Measurements from ENCODE around the gene DBNDD1. TPM values are rescaled to one million over a fixed set of nuclear protein-coding genes. Genes with fewer than 3 reads are reported as not detected.

Gene DBNDD1
- total and polyA plus RNA-seq, 3 donors from 2014 or later: 2.3 to 5.1 (median 4.7) TPM

DNA sequence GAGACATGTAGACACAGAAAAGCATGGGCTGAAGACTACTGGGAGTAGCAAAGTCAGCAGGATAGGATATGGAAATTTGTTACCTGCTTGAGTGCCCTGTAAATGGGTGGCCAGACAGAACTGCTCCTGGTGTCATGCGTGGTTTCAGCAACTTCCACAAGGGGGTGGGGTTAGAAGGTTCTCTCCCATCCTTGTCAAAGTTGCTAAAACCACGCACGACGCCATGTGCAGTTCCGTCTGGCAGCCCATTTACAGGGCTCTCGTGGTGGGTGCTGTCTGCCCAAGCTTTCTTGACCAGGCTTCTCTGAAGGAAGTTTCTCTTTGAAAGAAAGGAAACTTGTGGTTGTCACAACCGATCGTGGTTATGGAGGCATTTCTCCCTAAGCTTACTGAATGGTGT is 6.9 kb upstream of the DBNDD1 start:
- WGBS, 2 donors: 78 to 80% methylated on average over 8 of the region's 8 CpGs
- no peaks in the 10 kb centered on the region for H3K27me3 ChIP-seq
- intact Hi-C loops (cut with DNase I; ENCODE audit: low total_unique reads): no loop called here
- H3K4me3 ChIP-seq: no peak overlapping the region
- TF ChIP-seq, protein P1, sequence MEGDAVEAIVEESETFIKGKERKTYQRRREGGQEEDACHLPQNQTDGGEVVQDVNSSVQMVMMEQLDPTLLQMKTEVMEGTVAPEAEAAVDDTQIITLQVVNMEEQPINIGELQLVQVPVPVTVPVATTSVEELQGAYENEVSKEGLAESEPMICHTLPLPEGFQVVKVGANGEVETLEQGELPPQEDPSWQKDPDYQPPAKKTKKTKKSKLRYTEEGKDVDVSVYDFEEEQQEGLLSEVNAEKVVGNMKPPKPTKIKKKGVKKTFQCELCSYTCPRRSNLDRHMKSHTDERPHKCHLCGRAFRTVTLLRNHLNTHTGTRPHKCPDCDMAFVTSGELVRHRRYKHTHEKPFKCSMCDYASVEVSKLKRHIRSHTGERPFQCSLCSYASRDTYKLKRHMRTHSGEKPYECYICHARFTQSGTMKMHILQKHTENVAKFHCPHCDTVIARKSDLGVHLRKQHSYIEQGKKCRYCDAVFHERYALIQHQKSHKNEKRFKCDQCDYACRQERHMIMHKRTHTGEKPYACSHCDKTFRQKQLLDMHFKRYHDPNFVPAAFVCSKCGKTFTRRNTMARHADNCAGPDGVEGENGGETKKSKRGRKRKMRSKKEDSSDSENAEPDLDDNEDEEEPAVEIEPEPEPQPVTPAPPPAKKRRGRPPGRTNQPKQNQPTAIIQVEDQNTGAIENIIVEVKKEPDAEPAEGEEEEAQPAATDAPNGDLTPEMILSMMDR (IDR thresholded peaks at IDR 0.05): no peak
- H3K4me1 ChIP-seq: peaks cover 7% of the 10 kb centered on the region
- no peaks in the 10 kb centered on the region for H3K36me3 ChIP-seq (ENCODE audit: low read depth, missing control alignments)
- H3K9me3 ChIP-seq: no peaks in the 10 kb centered on the region
- no peak for DNase-seq
- H3K27ac ChIP-seq: no peak overlapping the region

DNA sequence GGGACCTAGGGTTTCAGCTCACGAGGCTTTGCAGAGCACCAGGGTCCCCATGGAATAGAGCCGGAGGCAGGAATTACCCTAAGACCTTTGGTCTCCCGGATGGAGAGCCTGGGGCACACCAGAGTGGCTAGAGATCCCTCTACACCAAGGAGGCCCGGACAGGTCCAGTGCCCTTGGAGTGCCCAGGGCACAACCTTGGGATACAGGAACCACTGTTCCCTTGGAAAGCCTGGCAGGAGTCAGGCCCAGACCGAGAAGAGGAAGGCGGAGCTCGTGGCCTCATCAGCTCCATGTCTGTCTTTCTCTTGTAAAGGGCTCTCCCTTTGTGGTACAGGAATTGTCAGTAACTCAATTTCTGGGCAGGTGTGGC is 3.8 kb upstream of the DBNDD1 start:
- 16% methylated on average over 6 to 7 of the region's 7 CpGs for WGBS, 2 donors
- H3K4me3 ChIP-seq: peak overlapping the region; percentile 63 to 78
- no peak for DNase-seq
- intact Hi-C loops (cut with DNase I; ENCODE audit: low total_unique reads): no loop called here
- TF ChIP-seq POLR2A (IDR thresholded peaks at IDR 0.05): no peak
- TF ChIP-seq, protein P1 (IDR thresholded peaks at IDR 0.05): no peak
- no peaks in the 10 kb centered on the region for H3K36me3 ChIP-seq (ENCODE audit: low read depth, missing control alignments)
- H3K4me1 ChIP-seq: peaks cover 7% of the 10 kb centered on the region
- no peaks in the 10 kb centered on the region for H3K27me3 ChIP-seq
- H3K9me3 ChIP-seq: no peaks in the 10 kb centered on the region
- peak overlapping the region in 1 of 2 donors; percentile 47 for H3K27ac ChIP-seq

DNA sequence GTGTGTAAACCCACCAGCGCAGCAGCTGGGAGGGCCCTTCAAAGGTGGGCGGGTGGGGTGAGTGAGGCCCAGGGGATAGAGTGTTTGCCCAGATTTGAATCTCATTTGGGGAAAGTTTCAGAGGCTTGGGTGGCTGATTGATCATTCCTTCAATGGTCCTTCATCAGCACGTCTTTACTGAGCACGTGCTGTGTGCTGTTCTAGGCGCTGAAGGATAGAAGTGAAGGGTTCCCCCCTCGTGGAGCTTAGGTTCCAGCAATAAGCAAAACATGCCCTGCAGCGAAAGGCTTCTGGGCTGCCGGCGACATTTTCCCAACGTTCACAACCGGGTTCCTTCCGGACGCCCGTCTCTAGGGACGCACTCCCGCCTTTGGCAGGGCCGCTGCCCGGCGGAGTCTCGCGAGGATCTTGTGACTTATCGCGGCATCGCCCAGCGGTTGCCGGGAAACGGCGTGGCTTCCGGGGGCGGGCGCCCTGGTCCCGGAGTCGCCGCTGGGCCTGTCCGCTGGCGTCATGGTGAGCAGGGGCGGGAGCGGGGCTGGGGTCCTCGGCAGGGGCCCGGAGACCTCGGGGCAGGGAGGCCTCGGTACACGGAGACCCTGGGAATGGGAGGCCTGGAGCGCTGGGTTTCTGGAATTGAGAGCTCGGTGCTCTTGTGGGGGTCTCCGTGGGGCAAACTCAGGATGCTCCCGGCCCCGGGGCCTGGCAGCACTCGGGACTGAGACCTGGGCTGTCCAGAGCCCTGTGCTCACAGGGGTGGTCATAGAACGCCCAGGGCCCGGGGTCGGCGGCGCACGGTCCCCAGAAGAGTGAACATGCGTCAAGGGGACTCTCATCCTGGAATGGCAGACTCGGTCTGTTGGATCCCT is 3.2 kb upstream of the DBNDD1 start:
- Histone ChIP-seq H3K27ac (peak overlapping the region in 1 of 2 donors; percentile 47), H3K27me3 (no peaks in the 10 kb centered on the region), H3K36me3 (ENCODE audit: low read depth, missing control alignments) (no peaks in the 10 kb centered on the region), H3K4me3 (peak overlapping the region; percentile 63 to 78), H3K4me1 (peaks cover 7% of the 10 kb centered on the region), H3K9me3 (no peaks in the 10 kb centered on the region)
- 4 to 12% methylated on average over 13 to 57 of the region's 57 CpGs for WGBS, 2 donors
- intact Hi-C loops (cut with DNase I; ENCODE audit: low total_unique reads): no loop called here
- TF ChIP-seq, protein P1 (IDR thresholded peaks at IDR 0.05): no peak
- TF ChIP-seq POLR2A (IDR thresholded peaks at IDR 0.05): no peak
- DNase-seq: peak; percentile 96

DNA sequence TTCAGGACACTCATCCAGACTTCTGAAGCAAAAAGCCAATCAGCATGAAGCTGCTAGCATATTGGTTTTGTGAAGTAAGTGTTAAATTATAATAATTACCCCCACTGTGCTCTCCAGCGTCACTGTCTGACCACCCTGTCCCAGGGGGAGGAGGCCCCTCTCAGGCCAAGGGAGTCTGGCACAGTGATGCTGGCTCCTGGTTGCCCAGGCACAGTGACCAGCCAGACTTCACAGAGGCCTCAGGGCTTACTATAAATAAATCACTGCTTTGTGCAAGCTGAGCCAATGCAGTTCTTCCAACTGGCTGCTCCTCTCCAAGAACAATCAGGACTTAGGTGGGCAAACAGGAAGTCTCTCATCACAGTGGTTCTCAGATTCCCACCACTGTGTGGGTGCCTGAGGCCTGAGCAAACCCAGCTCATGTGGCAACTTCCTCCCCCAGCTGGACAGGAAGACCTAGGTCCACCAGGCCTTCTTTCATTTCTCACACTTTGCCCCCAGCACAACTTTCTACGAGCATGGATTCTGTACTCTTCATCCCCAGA is 1.7 kb upstream of the DBNDD1 start:
- Histone ChIP-seq H3K27ac (no peak overlapping the region), H3K4me3 (no peak overlapping the region), H3K27me3 (no peaks in the 10 kb centered on the region), H3K9me3 (no peaks in the 10 kb centered on the region), H3K36me3 (ENCODE audit: low read depth, missing control alignments) (no peaks in the 10 kb centered on the region), H3K4me1 (peaks cover 7% of the 10 kb centered on the region)
- no peak for DNase-seq
- WGBS, 2 donors: 73 to 80% methylated on average over 2 of the region's 2 CpGs
- TF ChIP-seq, protein P1 (IDR thresholded peaks at IDR 0.05): no peak
- no peak for TF ChIP-seq POLR2A (IDR thresholded peaks at IDR 0.05)
- intact Hi-C loops (cut with DNase I; ENCODE audit: low total_unique reads): no loop called here
